ENCODE measurements around the gene MBTPS1.

Gene MBTPS1

GRCh38 chr16:84116720-84117493, at the start of gene MBTPS1:
TSS of gene MBTPS1 (minus strand) at chr16:84116942. CDS start at chr16:84101783, 15,159 bp downstream.
- DNase-seq = peak; percentile 93

- DNase-seq = no peak
Measured at GRCh38 chr16:84165746-84166145, 49.0 kb upstream of the MBTPS1 start.

GRCh38 chr16:84161801-84162200, 45.1 kb upstream of the MBTPS1 start:
- no peak for DNase-seq

- no peak for DNase-seq
Measured at GRCh38 chr16:84161037-84161436, 44.3 kb upstream of the MBTPS1 start.

- no peak for DNase-seq
Measured at GRCh38 chr16:84159800-84160199, 43.1 kb upstream of the MBTPS1 start.

GRCh38 chr16:84159007-84159406, 42.3 kb upstream of the MBTPS1 start:
- no peak for DNase-seq

- DNase-seq = no peak
Measured at GRCh38 chr16:84156342-84156784, 39.6 kb upstream of the MBTPS1 start.

GRCh38 chr16:84155771-84156170, 39.0 kb upstream of the MBTPS1 start:
- no peak for DNase-seq

GRCh38 chr16:84155226-84155625, 38.5 kb upstream of the MBTPS1 start:
- DNase-seq = no peak

GRCh38 chr16:84153660-84154214, 37.0 kb upstream of the MBTPS1 start:
- DNase-seq = no peak

GRCh38 chr16:84150926-84151325, 34.2 kb upstream of the MBTPS1 start:
- no peak for DNase-seq

GRCh38 chr16:84144859-84145639, 28.3 kb upstream of the MBTPS1 start, which contains the start of the genes DNAAF1 and HSDL1:
TSS of gene DNAAF1 (plus strand) at chr16:84145308. CDS start at chr16:84145441, 133 bp downstream.
TSS of gene HSDL1 (minus strand) at chr16:84145177. CDS start at chr16:84131321, 13,856 bp downstream.
- peak; percentile 75 for DNase-seq

- DNase-seq = no peak
Measured at GRCh38 chr16:84144209-84144858, 27.6 kb upstream of the MBTPS1 start.

- DNase-seq = no peak
Measured at GRCh38 chr16:84143784-84144199, 27.1 kb upstream of the MBTPS1 start.

GRCh38 chr16:84143081-84143480, 26.3 kb upstream of the MBTPS1 start:
- DNase-seq = no peak

- no peak for DNase-seq
Measured at GRCh38 chr16:84141143-84141670, 24.5 kb upstream of the MBTPS1 start.

GRCh38 chr16:84139628-84140258, 23.0 kb upstream of the MBTPS1 start:
- no peak for DNase-seq

GRCh38 chr16:84138824-84139627, 22.3 kb upstream of the MBTPS1 start:
- no peak for DNase-seq

GRCh38 chr16:84138500-84138823, 21.7 kb upstream of the MBTPS1 start:
- no peak for DNase-seq

- no peak for DNase-seq
Measured at GRCh38 chr16:84137769-84138357, 21.1 kb upstream of the MBTPS1 start.

GRCh38 chr16:84137287-84137686, 20.5 kb upstream of the MBTPS1 start:
- DNase-seq = no peak

Measured in T1000 (cell line).